IMR-90 (cell line): ENCODE data around the gene CD38.

Experiments
- BHLHE40 ChIP-seq: fragments of 150-350 bp; IDR thresholded peaks from 2 replicates; pipeline ENCODE4 v1.6.1; 2016; ENCODE audit warnings: mild to moderate bottlenecking, low read depth, low read length
- CEBPB ChIP-seq: IDR thresholded peaks from 2 replicates; pipeline ENCODE4 v1.6.1; 2012; ENCODE audit warnings: low read depth, low read length, improper control_type of control experiment
- CHD1 ChIP-seq: IDR thresholded peaks from 2 replicates; pipeline ENCODE4 v1.6.1; 2012; ENCODE audit warnings: low read depth, low read length, improper control_type of control experiment
- FOS ChIP-seq: fragments of 150-350 bp; IDR thresholded peaks from 2 replicates; pipeline ENCODE4 v1.6.1; 2016; ENCODE audit warnings: low read depth, low read length
- MAZ ChIP-seq: IDR thresholded peaks from 2 replicates; pipeline ENCODE4 v1.6.1; 2012; ENCODE audit warnings: low read depth, mild to moderate bottlenecking, low read length, improper control_type of control experiment, moderate library complexity, borderline replicate concordance
- MXI1 ChIP-seq: IDR thresholded peaks from 2 replicates; pipeline ENCODE4 v1.6.1; 2012; ENCODE audit warnings: low read depth, mild to moderate bottlenecking, low read length, moderate library complexity, borderline replicate concordance
- POLR2A ChIP-seq: IDR thresholded peaks from 2 replicates; pipeline ENCODE4 v1.6.1; 2012; ENCODE audit warnings: mild to moderate bottlenecking, low read depth, low read length
- RAD21 ChIP-seq: IDR thresholded peaks from 2 replicates; pipeline ENCODE4 v1.6.1; 2012; ENCODE audit warnings: low read length, improper control_type of control experiment
- RCOR1 ChIP-seq: IDR thresholded peaks from 2 replicates; pipeline ENCODE4 v1.6.1; 2012; ENCODE audit warnings: mild to moderate bottlenecking, low read length, improper control_type of control experiment; ENCODE audit not compliant: insufficient replicate concordance
- RFX5 ChIP-seq: IDR thresholded peaks from 2 replicates; pipeline ENCODE4 v1.8.0; 2012; ENCODE audit warnings: low read depth, mild to moderate bottlenecking, low read length, moderate library complexity
- SMC3 ChIP-seq: fragments of 150-350 bp; IDR thresholded peaks from 2 replicates; pipeline ENCODE4 v1.6.1; 2016; ENCODE audit warnings: low read depth, mild to moderate bottlenecking, antibody characterized with exemption, low read length, moderate library complexity
- TF ChIP-seq, protein P1 (sequence below): conservative IDR thresholded peaks from 2 replicates; pipeline ENCODE4 v1.5.1; 2012; ENCODE audit warnings: mild to moderate bottlenecking, low read depth, low read length, improper control_type of control experiment
- TF ChIP-seq, protein P2 (sequence below): fragments of 150-350 bp; IDR thresholded peaks from 2 replicates; pipeline ENCODE4 v1.6.1; 2017; ENCODE audit warnings: mild to moderate bottlenecking, antibody characterized with exemption, low read length, low read depth
- TF ChIP-seq, protein P3 (sequence below): fragments of 150-350 bp; IDR thresholded peaks from 2 replicates; pipeline ENCODE4 v1.6.1; 2016; ENCODE audit warnings: low read depth, mild to moderate bottlenecking, low read length, moderate library complexity, borderline replicate concordance

DNA sequence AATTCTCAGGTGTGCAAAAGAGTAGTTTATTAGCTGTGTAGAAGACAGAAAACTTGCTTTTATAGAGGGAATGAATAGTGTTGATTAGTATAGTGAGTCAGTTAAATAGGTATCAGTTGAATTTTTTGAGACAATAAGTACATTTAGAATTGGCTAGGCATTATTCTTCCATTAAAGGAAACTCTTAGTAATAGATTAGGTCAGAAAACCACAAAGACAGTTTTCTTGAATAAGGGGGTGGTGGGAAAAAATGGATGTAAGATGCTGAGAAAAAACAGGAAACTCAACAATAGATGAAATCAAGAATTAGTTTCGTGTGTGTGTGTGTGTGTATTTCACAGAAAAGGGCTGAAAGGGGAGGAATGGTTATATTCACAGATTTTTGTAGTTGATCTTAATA is 16.8 kb downstream of the CD38 start:
- TF ChIP-seq, protein P1, sequence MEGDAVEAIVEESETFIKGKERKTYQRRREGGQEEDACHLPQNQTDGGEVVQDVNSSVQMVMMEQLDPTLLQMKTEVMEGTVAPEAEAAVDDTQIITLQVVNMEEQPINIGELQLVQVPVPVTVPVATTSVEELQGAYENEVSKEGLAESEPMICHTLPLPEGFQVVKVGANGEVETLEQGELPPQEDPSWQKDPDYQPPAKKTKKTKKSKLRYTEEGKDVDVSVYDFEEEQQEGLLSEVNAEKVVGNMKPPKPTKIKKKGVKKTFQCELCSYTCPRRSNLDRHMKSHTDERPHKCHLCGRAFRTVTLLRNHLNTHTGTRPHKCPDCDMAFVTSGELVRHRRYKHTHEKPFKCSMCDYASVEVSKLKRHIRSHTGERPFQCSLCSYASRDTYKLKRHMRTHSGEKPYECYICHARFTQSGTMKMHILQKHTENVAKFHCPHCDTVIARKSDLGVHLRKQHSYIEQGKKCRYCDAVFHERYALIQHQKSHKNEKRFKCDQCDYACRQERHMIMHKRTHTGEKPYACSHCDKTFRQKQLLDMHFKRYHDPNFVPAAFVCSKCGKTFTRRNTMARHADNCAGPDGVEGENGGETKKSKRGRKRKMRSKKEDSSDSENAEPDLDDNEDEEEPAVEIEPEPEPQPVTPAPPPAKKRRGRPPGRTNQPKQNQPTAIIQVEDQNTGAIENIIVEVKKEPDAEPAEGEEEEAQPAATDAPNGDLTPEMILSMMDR: no peak
- no peak for TF ChIP-seq POLR2A
- TF ChIP-seq CEBPB: no peak
- no peak for TF ChIP-seq RCOR1
- TF ChIP-seq, protein P2, sequence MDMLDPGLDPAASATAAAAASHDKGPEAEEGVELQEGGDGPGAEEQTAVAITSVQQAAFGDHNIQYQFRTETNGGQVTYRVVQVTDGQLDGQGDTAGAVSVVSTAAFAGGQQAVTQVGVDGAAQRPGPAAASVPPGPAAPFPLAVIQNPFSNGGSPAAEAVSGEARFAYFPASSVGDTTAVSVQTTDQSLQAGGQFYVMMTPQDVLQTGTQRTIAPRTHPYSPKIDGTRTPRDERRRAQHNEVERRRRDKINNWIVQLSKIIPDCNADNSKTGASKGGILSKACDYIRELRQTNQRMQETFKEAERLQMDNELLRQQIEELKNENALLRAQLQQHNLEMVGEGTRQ: no peak
- no peak for TF ChIP-seq FOS
- TF ChIP-seq SMC3: no peak
- TF ChIP-seq CHD1: no peak
- no peak for TF ChIP-seq RFX5
- TF ChIP-seq MXI1: no peak
- no peak for TF ChIP-seq MAZ
- no peak for TF ChIP-seq RAD21
- TF ChIP-seq BHLHE40: no peak
- TF ChIP-seq, protein P3, sequence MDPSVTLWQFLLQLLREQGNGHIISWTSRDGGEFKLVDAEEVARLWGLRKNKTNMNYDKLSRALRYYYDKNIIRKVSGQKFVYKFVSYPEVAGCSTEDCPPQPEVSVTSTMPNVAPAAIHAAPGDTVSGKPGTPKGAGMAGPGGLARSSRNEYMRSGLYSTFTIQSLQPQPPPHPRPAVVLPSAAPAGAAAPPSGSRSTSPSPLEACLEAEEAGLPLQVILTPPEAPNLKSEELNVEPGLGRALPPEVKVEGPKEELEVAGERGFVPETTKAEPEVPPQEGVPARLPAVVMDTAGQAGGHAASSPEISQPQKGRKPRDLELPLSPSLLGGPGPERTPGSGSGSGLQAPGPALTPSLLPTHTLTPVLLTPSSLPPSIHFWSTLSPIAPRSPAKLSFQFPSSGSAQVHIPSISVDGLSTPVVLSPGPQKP: no peak
